Central memory CD8-positive, alpha-beta T cell (primary cell): ENCODE results near the gene THBS2.

Source experiments
- ATAC-seq: fragments of 150-1000 bp; cut with Tn5 transposase; replicated peaks from 2 replicates; pipeline ENCODE4 v1.10.0; 2022; ENCODE audit warnings: mild to moderate bottlenecking, moderate FRiP score, moderate number of reproducible peaks; ENCODE audit not compliant: poor library complexity, severe bottlenecking; ENCODE audit errors: extremely low read depth
- DNase-seq, 2 donors: peaks; one replicate each; pipeline ENCODE4 v3.0.0; 2021; ENCODE audit warnings: low spot score in 2 of 2
- H3K27ac Mint-ChIP-seq: one replicate; pipeline ENCODE4 v1.8.0; 2022; ENCODE audit warnings: low read depth, mild to moderate bottlenecking, moderate library complexity, mixed read lengths
- H3K27me3 Mint-ChIP-seq: one replicate; pipeline ENCODE4 v1.8.0; 2022; ENCODE audit warnings: mixed read lengths
- H3K36me3 Mint-ChIP-seq: one replicate; pipeline ENCODE4 v1.8.0; 2022; ENCODE audit warnings: mild to moderate bottlenecking, moderate library complexity, mixed read lengths; ENCODE audit not compliant: insufficient read depth
- H3K4me1 Mint-ChIP-seq: one replicate; pipeline ENCODE4 v1.8.0; 2022; ENCODE audit warnings: mixed read lengths
- H3K4me3 Mint-ChIP-seq: one replicate; pipeline ENCODE4 v1.8.0; 2022; ENCODE audit warnings: mild to moderate bottlenecking, moderate library complexity, mixed read lengths
- H3K9me3 Mint-ChIP-seq: one replicate; pipeline ENCODE4 v1.8.0; 2022; ENCODE audit warnings: mixed read lengths

Gene THBS2

GRCh38 chr6:169232507-169232931 is 21.1 kb downstream of the THBS2 start:
- no peaks in the 10 kb centered on the region for H3K4me1 Mint-ChIP-seq
- no peak overlapping the region for H3K4me3 Mint-ChIP-seq
- no peak for DNase-seq
- H3K36me3 Mint-ChIP-seq: peaks cover 2% of the 10 kb centered on the region
- peaks cover 13% of the 10 kb centered on the region for H3K9me3 Mint-ChIP-seq
- H3K27me3 Mint-ChIP-seq: no peaks in the 10 kb centered on the region
- no peak for ATAC-seq
- no peak overlapping the region for H3K27ac Mint-ChIP-seq

DNA sequence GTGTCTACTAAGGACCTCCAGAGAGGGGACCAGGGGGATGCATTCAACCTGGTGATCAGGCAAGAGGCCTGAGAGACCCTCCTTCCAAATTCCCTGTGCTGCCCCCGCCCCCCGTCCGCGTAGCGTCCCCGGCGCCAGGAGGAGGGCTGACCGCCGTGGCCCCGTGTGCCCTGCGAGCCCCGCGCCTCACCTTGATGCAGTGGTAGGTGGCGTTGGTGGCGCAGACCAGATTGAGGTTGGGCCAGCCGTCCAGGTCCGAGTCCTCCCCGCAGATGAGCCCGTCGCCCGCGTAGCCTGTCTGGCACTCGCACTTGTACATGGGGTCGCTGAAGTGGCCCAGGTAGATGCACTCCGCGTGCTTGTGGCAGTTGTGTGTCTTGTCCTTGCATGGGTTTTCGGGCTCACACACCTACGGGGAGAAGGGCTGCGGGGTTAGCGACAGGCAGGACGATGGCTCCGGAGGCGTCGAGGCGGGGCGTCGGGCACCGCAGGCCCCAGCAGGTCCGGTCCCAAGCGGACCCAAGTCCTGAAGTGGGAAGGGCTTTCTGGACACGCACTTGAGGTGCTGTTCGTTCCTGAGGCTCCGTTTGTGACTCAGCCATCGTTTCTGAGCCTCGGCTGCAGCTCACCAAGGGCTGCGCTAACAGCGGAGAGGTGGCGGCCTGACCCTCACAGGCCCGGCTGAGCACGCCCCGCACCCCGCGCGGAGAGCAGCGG is 21.7 kb downstream of the THBS2 start:
- Mint-ChIP-seq H3K27ac (no peak overlapping the region), H3K36me3 (peaks cover 2% of the 10 kb centered on the region), H3K4me1 (no peaks in the 10 kb centered on the region), H3K4me3 (no peak overlapping the region), H3K27me3 (peaks cover 2% of the 10 kb centered on the region), H3K9me3 (peaks cover 13% of the 10 kb centered on the region)
- ATAC-seq: no peak
- DNase-seq: no peak

DNA sequence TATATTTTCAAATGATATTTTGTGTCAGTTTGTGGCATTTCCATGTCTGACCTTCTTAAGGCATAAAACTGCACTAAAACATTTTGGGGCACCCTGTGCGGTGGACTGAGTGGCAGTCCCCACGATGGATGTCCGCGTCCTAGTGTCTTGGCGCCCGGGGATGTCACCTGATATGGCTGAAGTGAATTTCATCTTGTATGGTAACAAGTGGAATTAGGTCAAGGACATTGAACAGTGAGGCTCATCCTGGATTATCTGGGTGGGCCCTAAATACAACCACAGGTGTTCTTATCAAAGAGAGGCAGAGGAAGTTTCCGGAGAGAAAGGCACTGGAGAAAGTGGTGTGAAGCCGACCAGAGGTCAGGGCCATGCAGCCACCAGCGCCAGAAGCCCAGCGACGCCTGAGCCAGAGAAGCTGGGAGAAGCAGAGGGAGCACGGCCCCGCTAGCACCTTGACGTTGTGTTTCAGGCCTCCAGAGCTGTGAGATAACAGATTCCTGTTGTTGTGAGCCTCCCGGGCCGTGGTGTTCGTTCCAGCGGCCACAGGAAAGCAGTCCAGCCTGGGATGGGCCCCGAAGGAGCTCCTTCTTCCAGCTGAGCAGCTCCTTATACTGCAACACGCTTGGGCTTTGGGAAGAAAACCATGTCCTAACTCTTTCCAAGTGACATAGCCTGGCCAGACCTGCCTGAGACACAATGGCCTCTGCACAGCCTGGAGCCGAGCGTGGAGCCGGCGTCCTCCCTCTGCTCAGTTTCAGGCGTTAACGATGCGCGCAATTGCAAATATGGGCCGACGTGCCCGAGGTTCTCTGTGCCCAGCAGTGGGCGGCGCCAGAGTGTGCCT is 22.5 kb downstream of the THBS2 start:
- Mint-ChIP-seq H3K4me3 (no peak overlapping the region), H3K27me3 (peaks cover 10% of the 10 kb centered on the region), H3K4me1 (no peaks in the 10 kb centered on the region), H3K27ac (no peak overlapping the region), H3K9me3 (peaks cover 13% of the 10 kb centered on the region), H3K36me3 (peaks cover 2% of the 10 kb centered on the region)
- ATAC-seq: no peak
- DNase-seq: no peak

- ATAC-seq: no peak
- H3K36me3 Mint-ChIP-seq: no peaks in the 10 kb centered on the region
- H3K9me3 Mint-ChIP-seq: peaks cover 13% of the 10 kb centered on the region
- no peak for DNase-seq
- H3K27me3 Mint-ChIP-seq: peaks cover 19% of the 10 kb centered on the region
- H3K4me3 Mint-ChIP-seq: no peak overlapping the region
- H3K4me1 Mint-ChIP-seq: no peaks in the 10 kb centered on the region
- H3K27ac Mint-ChIP-seq: no peak overlapping the region
Measured at GRCh38 chr6:169230322-169230665, 23.4 kb downstream of the THBS2 start.

DNA sequence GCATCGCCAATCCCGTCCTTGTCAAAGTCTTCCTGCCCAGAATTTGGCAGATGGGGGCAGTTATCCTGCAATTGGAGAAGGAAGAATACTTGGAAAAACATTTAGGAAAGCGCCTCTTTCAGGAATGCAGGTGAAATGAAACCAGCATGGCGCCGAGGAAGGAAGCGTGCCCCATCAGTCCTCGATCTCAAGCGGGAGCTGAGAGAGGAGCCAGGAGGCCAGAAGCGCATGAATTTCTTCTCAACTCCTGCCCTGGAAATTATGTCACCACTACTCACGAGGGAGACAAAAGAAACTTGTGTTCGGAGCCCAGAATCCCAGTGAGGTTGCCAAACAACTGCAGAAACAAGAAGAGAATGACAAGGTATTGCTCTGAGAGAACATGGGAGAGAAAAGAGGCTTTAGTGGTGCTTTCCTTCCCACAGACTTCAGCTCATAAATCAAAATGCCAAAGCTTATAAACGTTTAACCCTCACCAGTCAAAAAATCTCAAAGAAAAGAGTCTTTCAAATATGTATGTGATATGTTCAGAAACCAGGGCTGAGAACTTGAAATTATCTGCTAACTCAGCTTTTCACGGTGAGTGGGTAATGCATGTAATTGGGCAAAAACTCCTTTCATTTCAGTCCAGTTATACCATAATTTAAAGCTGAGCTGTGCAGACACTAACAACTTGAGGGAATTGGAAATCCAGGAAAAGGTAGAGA is 23.9 kb downstream of the THBS2 start:
- peaks cover 13% of the 10 kb centered on the region for H3K9me3 Mint-ChIP-seq
- H3K27ac Mint-ChIP-seq: no peak overlapping the region
- DNase-seq (no peak), ATAC-seq (no peak)
- no peaks in the 10 kb centered on the region for H3K36me3 Mint-ChIP-seq
- H3K27me3 Mint-ChIP-seq: peaks cover 24% of the 10 kb centered on the region
- H3K4me3 Mint-ChIP-seq: no peak overlapping the region
- no peaks in the 10 kb centered on the region for H3K4me1 Mint-ChIP-seq

DNA sequence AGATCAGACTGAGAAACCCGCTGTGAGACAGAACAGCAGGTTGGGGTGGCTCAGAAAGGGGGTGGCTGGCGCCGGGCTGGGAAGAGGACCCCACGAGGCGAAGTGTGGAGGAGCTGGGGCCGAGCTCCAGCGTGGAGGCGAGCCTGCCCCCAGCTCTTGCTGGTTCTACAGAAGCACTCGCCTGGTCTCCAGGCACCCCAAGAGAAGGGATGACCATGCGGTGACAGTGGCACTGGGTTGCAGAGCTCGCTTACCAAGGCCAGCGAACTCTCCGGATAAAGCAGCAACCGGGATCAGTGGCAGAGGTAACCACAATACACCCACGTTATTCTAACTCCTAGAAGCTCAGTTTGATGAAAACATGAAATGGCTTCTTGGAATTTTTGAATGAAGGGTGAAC is 26.5 kb downstream of the THBS2 start:
- Mint-ChIP-seq H3K9me3 (no peaks in the 10 kb centered on the region), H3K4me1 (no peaks in the 10 kb centered on the region), H3K36me3 (no peaks in the 10 kb centered on the region), H3K27ac (no peak overlapping the region), H3K27me3 (peaks cover 31% of the 10 kb centered on the region), H3K4me3 (no peak overlapping the region)
- no peak for ATAC-seq
- DNase-seq: no peak

DNA sequence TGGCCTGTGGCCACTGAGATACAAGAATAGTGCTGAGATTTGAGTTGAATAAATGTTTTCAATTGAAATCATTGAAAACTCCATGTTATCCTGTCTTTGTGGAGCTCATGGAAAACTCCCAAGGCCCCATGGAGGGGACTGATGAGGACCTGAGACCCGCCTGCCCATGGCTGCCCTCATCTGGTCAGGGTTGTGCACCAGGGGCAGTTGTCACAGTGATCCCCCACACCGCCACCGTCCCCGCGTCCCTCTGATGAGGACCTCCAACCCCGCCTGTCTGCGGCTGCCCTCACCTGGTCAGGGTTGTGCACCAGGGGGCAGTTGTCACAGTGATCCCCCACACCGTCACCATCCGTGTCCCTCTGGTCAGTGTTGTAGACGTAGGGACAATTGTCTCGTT is 27.8 kb downstream of the THBS2 start:
- ATAC-seq (no peak), DNase-seq (no peak)
- Mint-ChIP-seq H3K9me3 (no peaks in the 10 kb centered on the region), H3K27me3 (peaks cover 31% of the 10 kb centered on the region), H3K4me3 (no peak overlapping the region), H3K36me3 (no peaks in the 10 kb centered on the region), H3K4me1 (no peaks in the 10 kb centered on the region), H3K27ac (no peak overlapping the region)

DNA sequence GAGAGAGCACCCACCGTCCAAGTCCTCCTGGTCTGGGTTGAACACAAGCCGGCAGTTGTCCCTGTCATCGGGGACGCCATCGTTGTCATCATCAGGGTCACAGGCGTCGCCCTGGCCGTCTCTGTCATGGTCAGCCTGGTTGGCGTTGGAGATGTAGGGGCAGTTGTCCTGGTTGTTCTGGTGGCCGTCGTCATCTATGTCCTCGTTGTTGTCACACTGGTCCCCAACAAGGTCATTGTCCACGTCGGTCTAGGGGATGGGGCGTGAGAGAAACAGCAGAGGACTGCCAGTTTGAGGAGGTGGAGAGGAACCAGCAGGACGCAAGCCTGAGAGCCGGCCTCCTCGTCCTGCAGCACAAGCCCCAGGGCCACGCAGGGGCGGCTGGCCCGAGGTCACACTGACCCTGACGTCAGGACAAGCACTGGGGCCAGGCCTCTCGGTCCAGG is 28.5 kb downstream of the THBS2 start:
- H3K36me3 Mint-ChIP-seq: no peaks in the 10 kb centered on the region
- H3K9me3 Mint-ChIP-seq: no peaks in the 10 kb centered on the region
- no peak overlapping the region for H3K4me3 Mint-ChIP-seq
- H3K4me1 Mint-ChIP-seq: no peaks in the 10 kb centered on the region
- H3K27me3 Mint-ChIP-seq: peaks cover 31% of the 10 kb centered on the region
- ATAC-seq (no peak), DNase-seq (no peak)
- no peak overlapping the region for H3K27ac Mint-ChIP-seq

DNA sequence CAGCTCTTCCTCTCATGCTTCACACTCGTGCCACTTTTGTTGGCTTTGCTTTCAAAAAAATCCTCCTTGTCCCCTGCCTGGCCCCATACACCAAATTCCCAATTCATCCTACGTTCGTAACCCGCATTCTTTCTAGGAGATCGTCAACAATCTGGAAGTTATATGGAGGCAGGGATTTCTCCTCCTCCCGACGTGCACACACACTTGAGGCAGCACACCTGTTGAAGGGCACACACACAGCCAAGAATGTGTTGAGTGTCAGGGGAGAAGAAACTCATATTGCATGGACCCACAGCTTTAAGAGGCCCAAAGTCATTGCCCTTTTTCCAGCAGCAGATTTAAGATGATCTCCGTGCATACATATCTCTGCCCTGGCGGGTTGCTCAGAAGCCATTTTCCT is 28.9 kb downstream of the THBS2 start:
- ATAC-seq (no peak), DNase-seq (no peak)
- Mint-ChIP-seq H3K4me1 (no peaks in the 10 kb centered on the region), H3K27ac (no peak overlapping the region), H3K27me3 (peaks cover 31% of the 10 kb centered on the region), H3K36me3 (no peaks in the 10 kb centered on the region), H3K9me3 (no peaks in the 10 kb centered on the region), H3K4me3 (no peak overlapping the region)

GRCh38 chr6:169224185-169224695 is 29.4 kb downstream of the THBS2 start:
- H3K36me3 Mint-ChIP-seq: no peaks in the 10 kb centered on the region
- ATAC-seq: no peak
- H3K27ac Mint-ChIP-seq: no peak overlapping the region

DNA sequence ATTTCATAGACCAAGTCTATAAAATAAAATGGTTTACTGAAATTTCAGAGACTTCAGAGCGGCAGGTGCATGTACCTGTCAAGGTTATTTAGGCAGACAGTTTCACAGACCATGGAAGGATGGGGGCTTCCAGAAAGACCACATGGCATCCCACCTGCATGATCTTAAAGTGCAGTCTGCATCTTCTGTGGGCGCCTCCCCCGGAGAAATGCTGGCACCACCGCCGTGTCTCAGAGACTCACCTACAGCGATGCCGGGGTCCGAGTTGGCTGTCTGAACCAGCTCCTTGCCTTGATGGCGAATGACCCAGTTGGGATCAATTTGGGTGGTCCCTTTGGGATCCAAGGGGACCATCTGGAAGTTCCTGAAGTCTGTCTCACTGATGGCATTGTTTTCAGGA is 30.6 kb downstream of the THBS2 start:
- Mint-ChIP-seq H3K4me3 (no peak overlapping the region), H3K27me3 (peaks cover 31% of the 10 kb centered on the region), H3K9me3 (no peaks in the 10 kb centered on the region), H3K36me3 (no peaks in the 10 kb centered on the region), H3K4me1 (no peaks in the 10 kb centered on the region), H3K27ac (no peak overlapping the region)
- ATAC-seq (no peak), DNase-seq (no peak)

More at GRCh38 chr6:169224185-169224695, 29.4 kb downstream of the THBS2 start:
- Mint-ChIP-seq H3K27me3 (peaks cover 31% of the 10 kb centered on the region), H3K4me1 (no peaks in the 10 kb centered on the region), H3K9me3 (no peaks in the 10 kb centered on the region), H3K4me3 (no peak overlapping the region)
- DNase-seq: no peak

GRCh38 chr6:169222126-169222525 is 31.5 kb downstream of the THBS2 start:
- H3K9me3 Mint-ChIP-seq: no peaks in the 10 kb centered on the region
- peaks cover 30% of the 10 kb centered on the region for H3K27me3 Mint-ChIP-seq
- H3K36me3 Mint-ChIP-seq: no peaks in the 10 kb centered on the region
- no peak overlapping the region for H3K4me3 Mint-ChIP-seq
- H3K4me1 Mint-ChIP-seq: no peaks in the 10 kb centered on the region
- H3K27ac Mint-ChIP-seq: no peak overlapping the region
- no peak for DNase-seq
- ATAC-seq: no peak
